ENCODE data around the gene PPIF.

PPIF gene

DNA sequence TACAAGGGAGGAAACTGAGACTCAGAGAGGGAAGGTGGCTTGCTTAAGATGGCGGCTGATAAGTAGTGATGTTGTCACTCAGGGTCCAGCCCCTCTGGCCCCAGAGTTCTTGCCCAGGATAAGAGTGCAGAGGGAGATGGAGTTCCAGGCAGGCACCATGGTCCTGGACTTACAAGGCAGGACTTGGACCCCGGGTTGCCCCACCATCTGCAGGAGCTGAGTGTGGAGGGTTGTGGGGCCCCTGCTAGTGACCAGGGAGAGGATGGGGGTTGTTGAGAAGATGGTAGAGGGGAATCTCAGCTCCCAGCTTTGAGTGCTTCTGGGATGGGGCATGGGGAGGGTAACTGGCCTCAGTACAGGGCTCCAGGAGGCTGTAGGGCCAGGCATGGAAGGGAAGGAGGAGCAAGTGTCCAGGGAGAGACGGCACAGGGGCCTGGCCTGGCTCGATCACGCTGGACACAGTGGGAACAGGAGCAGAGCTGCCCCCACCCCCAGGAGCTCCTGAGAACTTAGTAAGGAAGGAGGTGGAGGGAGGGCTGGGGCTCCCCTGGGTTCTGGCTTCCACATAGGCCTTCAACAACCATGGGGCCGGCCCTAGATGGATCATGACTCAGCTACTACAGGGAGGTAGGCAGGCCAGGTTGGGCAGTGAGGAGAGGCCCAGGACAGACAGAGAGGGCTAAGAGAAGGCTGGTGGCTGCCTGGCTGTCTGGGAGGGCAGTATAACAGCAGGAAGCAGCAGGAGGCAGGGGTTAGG, 28.2 kb downstream of the PPIF start:
- DNase-seq = no peak

DNA sequence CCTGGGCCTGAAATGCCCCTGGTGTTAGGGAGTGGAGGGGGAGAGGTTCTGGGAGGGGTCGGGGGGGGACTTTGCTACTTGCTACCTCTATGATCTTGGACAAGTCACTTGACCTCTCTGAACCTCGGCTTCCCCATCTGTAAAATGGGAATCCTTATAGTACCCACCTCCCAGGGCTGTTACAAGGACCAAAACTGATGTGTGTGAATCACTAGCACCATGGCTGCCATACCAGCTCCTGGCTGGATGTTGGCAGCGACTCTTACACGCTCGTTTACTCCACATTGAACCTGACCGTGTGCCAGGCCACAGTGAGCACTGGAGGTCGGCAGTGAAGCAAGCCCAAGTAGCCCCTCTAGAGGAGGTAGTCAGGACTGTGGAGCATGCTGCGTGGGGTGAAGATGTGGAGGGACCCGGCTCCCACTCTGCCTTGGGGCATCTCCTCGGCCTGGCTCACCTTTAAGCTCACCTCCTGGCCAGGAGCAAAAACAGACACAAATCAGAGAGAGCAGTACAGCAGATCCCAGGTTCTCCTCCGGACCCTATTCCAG, 28.9 kb downstream of the PPIF start:
- no peak for DNase-seq

DNA sequence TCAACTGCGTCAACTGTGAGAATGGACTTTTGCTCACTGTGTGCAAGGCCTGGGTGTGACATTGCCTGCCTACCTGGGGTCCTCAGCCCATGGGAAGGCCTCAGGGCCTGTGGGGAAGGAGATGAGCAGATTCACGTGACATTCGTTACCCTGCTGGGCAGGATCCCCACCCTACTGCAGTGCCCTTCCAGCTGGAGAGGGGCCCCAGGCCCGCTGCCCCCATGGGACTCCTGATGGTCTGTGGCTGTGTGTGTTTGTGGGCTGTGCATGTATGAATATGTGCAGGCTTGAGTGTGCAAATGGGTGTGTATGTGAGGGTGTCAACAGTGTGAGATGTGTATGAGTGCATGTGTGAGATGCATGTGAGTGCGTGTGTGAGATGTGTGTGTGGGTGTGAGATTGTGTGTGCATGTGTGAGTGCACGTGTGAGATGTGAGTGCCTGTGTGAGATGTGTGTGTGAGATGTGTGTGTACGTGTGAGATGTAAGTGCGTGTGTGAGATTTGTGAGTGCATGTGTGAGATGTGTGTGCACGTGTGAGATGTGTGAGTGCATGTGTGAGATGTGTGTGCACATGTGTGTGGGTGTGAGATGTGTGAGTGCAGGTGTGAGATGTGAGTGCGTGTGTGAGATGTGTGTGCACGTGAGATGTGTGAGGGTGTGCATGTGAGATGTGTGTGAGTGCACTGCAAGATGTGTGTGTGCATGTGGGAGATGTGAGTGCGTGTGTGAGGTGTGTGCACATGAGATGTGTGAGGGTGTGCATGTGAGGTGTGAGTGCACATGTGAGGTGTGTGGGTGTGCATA, 29.7 kb downstream of the PPIF start:
- DNase-seq = no peak

DNA sequence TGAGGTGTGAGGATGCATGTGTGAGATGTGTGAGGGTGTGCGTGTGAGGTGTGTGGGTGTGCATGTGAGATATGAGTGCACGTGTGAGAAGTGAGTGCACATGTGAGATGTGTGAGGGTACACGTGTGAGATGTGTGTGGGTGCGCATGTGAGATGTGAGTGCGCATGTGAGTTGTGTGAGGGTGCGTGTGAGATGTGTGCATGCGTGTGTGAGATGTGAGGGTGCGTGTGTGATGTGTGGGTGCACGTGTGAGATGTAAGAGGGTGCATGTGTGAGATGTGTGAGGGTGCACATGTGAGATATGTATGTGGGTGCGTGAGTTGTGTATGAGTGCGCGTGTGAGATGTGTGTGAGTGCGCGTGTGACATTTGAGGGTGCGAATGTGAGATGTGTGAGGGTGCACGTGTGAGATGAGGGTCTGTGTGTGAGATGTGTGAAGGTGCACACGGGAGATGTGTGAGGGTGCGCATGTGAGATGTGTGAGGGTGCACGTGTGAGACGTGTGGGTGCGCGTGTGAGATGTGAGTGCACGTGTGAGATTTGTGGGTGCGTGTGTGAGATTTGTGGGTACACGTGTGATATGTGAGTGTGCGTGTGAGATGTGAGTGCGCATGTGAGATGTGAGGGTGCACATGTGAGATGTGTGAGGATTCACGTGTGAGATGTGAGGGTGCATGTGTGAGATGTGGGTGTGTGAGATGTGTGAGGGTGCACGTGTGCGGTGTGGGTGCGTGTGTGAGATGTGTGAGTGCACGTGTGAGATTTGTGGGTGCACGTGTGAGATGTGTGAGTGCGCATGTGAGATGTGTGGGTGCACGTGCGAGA, 30.5 kb downstream of the PPIF start:
- DNase-seq = no peak

DNA sequence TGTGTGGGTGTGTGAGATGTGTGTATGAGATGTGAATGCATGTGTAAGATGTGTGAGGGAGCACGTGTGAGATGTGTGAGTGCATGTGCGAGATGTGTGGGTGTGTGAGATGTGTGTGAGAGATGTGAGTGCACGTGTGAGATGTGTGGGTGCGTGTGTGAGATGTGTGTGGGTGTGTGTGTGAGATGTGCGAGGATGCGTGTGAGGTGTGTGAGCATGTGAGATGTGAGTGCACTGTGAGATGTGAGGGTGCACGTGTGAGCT, 31.0 kb downstream of the PPIF start:
- no peak for DNase-seq

DNA sequence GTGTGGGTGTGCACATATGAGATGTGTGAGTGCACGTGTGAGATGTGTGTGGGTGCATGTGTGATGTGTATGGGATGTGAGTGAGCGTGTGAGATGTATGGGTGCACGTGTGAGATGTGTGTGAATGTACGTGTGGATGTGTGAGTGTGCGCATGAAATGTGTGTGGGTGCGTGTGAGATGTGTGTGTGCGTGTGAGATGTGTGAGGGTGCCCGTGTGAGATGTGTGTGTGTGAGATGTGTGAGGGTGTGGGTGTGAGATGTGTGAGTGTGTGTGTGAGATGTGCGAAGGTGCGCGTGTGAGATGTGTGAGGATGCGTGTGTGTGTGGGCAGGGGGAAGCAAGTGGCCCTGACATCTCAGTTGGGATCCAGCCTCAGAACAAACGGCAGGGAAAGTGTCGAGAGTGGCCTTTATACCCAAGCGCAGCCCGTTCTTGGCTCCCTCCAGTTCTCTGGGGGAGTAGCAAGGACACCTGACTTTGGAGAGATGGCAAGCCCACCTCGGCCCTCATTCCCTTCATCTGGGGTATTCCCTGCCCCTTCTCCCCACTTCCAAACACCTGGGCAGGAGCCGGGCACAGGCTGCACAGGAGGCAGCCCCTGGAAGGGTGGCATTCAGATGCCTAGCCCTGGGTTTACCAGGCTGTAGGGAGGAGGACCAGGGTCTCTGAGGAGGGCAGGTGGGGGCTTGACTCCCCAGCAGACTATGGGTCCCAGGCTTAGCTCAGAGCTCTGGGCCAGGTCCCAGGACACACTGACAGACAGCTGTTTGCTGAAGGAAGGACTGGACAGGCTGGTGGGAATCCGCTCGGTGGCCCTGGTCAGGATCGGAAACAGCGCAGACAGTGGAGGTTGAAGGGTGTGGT, 31.6 kb downstream of the PPIF start:
- DNase-seq = no peak

DNA sequence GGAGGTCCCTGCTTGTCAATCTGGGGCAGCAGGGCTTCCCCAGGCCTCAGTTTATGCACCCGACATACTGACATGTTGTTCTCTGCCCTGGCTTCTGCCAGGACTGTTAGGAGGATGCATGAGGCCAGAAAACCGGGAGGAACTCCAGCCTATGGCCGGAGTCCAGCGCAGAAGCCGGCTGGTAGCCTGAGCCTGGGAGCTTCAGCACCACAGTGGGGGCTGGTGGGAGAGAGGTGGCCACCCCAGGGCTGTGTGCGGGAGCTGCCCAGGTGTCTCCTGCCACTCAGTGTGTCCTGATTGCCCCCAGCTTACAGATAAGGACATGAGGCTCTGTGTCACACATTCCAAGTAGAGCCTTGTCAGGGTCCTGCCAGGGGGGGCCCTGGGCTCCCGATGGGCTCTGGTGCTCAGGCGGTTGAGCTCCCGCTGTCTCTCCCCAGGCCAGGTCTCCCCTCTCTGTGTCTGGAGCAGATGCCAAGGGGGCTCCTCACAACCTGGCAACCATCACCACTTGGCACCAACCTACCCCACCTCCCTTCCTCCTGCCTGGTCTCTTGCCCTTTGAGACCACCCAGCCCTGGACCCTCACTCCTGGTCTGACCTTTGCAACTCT, 32.3 kb downstream of the PPIF start:
- DNase-seq = no peak

DNA sequence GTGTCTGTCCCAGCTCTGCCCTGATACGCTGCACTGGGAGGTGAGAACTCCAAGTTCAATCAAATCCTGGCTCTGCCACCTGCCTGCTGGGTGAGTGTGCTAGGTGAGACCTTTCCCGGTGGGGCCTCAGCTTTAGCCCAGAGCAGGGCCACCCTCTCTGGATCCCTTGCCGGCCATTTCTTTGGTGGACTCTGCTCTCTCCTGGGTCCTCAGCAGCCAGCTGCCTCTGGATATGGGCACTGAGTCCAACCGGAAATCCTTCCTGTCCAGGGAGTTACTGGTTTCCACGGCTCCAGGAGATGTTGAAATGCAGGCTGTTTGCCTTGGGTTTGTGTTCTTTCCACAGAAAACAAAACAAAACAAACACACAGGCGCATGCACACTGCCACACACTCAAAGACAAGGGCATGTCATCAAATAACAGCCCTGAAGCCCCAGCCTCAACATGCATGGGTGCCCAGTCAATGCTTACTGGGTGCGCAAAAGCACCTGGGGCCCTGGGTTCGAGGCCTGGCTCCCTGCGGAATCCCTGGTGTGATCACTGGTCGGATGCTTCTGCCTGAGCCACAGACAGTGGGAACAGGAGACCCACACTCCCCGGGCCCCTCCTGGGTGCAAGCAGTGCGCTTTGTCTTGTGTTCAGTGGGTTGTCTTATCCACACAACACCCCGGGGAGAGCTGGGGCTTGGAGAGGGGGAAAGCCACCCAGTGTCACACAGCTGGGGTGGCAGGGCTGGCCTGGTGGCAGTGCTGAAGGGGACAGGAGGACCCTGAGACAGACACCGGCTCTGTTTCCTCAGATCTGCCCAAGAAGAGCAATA, 33.1 kb downstream of the PPIF start:
- peak; percentile 55 for DNase-seq

DNA sequence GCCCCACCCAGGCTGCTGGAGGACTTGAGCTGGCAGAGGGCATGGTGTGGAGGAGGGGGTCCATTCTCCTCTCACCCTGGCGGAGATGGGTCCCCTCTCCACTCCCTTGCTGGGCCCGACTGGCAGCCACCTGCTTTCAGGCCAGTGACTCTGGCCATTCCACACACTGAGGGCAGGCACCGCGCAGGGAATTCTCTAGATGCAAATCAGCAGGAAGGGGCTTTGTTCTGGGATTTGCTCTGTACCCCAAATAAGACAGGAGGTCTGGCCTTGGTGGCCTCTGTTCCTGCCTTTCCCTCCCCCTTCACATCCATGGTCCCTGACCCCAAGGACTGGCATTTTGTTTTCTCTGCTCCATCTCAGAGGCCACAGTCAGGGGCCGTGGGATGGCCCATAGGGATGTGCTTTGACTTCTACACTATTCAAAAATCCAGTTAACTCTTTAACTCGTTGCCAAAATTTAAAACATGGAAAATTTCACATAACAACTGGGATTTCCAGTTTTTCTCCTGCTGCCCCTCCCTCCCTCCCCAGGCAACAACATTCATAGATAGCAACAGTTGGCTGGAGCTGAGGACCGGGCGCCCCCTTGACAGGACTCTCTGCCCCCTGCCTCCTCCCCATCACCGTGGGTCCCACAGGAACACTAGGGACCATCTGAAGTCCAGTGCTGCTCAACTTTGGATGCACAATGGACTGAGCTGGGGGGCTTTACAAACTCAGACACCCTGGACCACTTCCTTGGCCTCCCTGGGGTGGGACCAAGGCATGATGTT, 33.9 kb downstream of the PPIF start:
- DNase-seq = no peak

DNA sequence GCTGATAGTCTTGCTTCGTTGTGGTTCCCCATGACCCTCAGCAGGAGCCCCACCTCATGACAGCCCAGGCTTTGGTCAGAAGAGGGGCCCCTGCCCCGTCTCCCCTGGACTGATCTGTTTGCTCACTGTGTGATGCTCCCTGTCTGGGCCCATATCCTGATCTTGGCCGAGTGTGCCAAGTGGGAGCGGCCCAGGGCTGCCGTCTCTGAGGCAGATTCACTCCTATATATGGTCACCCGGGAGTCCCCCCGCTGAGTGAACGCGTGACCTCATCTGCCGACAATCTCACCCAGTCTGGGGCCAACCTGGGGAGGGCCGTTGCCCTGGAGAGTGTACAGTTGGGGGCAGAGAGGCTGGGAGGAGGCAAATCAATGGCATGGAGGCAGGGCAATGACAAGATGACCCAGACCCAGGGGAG, 34.5 kb downstream of the PPIF start:
- no peak for DNase-seq

DNA sequence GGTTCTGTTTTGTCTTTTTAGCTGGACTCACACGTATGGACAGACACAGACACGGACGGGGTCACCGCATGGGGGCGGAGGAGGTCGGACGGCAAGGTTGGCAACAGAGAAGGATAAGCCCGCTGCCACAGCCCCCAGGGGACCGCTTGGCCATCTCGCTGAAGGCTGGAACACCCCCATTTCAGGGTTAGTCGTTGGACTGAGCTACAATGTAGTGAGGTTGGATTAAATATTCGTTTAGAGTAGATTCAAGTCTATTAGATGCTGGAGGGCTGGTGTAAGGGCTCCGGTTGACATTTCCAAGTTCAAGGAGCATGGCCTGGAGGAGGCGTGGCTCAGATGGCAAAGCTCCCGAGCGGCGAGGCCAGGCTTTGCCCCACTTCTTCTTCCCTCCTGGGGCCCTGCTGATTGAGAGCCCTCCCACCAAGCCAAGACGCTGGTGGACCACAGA, 35.2 kb downstream of the PPIF start:
- DNase-seq = no peak

DNA sequence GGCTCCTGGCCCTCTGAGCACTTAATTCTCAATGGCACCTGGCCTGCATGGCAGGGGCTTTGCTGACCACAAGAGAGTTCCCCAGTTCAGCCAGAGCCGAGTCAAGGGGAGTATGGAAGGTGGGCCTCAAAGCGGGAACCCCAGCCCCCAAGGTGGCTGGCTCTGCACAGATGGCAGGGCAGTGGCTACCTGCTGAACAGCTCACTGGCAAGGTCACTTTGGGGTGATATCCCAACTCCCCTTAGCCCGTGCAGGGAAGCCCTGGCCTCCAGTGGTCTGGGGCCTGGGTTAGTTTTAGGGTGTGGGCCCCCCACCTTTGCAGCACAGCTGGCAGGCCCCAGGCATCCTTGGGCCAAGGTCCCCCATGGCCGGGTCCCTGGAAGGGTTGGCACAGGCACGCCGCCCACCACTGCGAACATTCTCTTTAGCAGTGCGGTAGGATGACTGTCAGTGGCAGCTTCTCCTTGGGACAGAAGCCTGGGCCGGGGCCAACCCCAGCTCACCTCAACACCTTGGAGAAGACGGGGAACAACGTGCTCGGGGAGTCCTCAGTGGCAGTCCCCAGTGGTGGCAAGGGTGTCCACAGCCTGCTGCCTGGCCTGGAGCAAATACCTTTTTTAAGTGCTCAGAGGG, 36.8 kb downstream of the PPIF start:
- DNase-seq = no peak

DNA sequence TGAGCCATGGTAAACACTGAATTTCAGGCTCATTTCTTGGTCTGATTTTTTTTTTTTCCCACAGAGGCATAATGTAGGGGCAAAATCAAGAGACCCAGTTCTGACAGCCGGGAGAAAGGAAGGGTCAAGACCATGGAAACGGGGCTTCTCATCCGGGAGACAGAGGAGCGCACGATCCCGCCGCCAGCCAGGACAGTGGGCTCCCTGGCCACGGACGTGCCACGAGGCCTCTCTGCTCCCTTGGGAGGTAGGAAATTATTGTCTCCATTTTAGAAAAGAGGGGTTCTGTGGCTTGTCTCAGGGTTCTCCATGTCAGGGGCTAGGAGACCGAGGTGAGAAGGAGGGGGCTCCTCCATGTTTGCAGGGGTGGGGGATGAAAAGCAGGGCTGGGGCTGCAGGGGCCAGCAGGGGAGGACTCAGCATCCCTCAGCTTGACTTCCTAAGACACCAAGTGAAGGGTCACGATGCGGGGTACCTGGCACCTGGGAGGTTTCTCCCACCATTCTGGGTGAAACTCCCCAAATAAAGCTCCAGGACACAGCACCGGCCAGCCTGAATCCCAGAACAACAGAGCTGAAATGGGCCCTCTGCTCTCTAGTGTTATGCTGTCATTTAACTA, 37.6 kb downstream of the PPIF start:
- DNase-seq = no peak

DNA sequence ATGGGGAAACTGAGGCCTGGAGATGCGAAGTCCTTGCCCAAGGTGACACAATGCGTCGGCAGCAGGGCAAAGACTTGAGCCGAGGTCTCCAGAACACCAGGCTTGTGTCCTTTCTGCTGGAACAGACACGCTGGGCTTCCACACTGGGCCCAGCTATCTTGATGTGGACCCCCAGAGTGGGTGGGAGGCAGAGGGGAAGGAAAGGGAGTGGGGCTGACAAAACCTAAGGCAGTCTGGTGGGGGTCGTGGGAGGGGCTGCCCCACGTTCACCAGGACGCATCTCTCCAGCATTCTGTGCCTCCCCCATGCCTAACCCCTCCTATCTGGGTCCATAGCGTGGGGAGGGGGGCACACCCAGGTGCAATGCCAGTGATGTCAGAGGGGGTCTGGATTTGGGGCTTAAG, 38.1 kb downstream of the PPIF start:
- DNase-seq = no peak

DNA sequence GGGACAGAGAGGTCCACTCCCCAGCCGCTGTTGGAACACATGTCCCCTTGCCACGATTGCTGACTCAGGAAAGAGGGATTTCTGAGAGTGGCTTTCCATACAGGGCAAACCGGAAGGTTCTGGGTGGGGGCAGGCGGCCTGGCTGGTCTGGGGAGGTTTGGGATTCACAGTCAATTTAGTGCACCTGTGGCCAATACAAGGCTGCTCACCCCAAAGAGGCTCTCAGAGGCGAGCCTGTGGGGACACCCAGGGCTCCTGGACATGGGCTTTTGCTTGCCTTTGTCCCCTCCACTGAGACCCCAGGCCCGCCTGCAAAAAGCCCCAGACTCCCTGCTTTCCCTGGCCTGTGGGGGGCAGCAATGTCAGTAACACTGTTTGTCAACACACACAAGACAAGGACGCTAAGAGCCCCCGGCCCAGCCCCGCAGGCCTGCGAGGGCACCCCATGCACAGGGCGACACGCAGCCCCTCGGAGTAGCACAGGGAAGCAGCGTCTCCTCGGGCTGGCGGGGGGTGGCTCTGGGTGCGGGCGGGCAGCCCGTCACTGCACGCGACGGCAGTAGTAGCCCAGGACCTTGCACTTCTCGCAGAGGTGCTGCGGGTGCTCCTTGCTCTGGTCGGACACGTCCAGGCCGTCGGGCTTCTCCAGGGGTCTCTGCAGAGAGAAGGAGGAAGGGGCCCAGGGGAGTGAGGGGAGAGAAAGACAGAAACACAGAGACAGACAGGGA, 38.7 kb downstream of the PPIF start:
- no peak for DNase-seq

DNA sequence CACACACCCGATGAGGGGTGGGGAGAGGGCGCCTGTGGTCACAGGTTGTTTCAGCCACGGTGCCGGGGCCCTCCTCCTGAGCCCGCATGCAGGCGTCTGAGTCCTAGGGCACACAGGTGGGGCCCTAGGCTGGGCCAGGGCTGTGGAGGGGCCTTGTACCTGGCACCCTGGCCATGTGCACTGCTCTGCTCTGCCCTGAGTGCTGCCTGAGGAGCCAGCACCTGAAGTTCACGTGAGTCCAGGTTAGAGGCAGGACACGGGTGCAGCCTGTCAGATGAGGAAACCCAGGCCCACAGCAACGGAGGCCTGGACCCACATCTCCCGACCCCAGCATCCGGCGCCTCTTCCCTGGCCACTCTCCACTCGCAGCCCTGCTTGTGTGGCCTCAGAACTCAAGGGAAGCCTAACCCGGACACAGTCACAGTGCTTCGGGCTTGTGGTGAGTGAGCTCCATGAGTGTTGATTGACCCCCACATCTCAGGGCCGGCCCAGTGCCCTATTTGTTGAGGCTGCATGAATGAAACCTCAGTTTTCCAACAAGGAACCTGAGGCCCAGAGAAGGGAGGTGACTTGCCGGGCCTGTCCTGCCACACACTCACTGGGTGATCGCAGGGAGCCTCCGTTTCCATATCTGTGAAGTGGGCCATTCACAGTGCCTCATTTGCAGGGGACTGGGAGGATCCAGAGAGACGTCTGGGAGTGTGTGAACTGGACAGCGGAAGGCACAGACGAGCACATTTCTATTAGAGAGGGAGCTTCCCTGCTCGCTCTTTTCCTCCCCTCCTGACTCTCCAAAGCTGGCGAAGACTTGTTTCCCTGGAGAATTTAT, 39.6 kb downstream of the PPIF start:
- DNase-seq = no peak

DNA sequence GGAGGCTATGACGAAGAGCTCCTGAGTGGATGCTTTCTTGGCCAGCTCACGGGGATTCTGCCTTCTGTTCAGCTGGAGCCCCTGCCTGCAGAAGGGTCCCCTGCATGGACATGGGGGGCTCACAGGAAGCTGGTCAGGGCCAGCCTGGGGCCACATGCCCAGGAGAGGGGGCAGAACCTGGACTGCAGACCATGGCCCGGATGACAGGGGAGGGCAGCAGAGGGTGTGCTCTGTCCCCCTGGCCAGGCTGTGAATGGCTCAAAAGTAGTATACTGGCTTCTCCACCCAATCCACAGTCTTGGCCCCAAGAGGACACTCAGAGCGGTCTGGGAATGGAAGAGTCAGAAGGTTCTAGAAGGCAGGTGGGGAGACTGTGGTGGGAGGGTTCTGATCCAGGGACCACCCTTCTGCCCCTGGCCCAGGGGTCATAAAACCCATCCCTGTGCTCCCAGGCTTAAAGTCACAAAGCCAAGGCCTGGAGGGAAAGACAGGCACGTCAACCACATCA, 40.3 kb downstream of the PPIF start:
- DNase-seq = no peak

Measured in NCI-H774 (cell line).